DND-41 (cell line): Measurements from ENCODE around the gene SELENOI.

Experiments
- EZH2 ChIP-seq: IDR thresholded peaks from 3 replicates; pipeline ENCODE4 v1.6.1; 2012; ENCODE audit warnings: borderline replicate concordance, low read depth, mild to moderate bottlenecking, moderate library complexity, low read length, inconsistent platforms; ENCODE audit not compliant: severe bottlenecking
- TF ChIP-seq, protein P1 (sequence below): IDR thresholded peaks from 2 replicates; pipeline ENCODE4 v1.5.1; 2012; ENCODE audit warnings: borderline replicate concordance, low read length, moderate library complexity, mild to moderate bottlenecking; ENCODE audit not compliant: poor library complexity, severe bottlenecking; ENCODE audit errors: extremely low read depth

DNA sequence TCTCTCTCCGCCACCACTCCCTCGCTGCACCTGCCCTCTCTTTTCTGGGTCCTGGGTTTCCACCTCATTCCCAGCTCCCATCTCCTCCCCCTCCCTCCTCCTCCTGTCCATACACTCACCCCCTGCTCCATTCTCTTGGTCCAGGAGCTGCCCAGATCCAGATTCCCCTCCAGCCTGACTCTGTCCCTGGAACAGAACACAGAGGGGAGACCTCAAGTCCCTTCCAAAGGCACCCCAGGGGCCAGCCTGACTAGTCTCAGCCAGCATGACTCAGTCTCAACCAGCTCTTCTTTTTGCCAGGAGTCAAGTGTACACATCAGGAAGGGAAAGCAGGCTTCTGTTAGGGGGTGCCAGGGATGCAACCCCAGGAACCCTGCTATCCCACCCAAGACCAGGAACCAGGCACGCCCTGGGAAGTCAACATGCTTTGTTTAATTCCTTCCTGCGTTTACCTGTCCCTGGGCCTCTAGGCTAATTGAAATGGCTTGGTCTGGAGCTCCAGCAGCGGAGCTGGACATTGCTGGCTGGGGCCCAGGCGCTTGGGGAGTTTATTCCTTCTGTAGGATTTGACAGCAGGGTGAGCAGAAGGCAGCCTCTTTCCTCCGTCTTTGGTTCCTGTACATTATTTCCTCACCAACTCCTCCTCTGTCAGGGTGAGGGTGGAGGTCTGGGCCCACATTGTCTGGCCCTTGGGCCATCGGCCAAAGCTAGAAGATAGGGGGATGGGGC lies 28.4 kb upstream of the SELENOI start:
- TF ChIP-seq, protein P1, sequence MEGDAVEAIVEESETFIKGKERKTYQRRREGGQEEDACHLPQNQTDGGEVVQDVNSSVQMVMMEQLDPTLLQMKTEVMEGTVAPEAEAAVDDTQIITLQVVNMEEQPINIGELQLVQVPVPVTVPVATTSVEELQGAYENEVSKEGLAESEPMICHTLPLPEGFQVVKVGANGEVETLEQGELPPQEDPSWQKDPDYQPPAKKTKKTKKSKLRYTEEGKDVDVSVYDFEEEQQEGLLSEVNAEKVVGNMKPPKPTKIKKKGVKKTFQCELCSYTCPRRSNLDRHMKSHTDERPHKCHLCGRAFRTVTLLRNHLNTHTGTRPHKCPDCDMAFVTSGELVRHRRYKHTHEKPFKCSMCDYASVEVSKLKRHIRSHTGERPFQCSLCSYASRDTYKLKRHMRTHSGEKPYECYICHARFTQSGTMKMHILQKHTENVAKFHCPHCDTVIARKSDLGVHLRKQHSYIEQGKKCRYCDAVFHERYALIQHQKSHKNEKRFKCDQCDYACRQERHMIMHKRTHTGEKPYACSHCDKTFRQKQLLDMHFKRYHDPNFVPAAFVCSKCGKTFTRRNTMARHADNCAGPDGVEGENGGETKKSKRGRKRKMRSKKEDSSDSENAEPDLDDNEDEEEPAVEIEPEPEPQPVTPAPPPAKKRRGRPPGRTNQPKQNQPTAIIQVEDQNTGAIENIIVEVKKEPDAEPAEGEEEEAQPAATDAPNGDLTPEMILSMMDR: no peak
- no peak for TF ChIP-seq EZH2
